Pons (tissue), 1 donor: ENCODE data around the gene FBXO15.

Experiments
- DNase-seq: peaks from one replicate; pipeline ENCODE4 v3.0.0-alpha.2; 2016; ENCODE audit warnings: low spot score

FBXO15 gene

GRCh38 chr18:74147779-74148542, at the start of gene FBXO15, which contains the start of gene TIMM21:
TSS of gene FBXO15 (minus strand) at chr18:74147834. CDS start at chr18:74147785, 49 bp downstream.
TSS of gene TIMM21 (plus strand) at chr18:74148523. CDS start at chr18:74148809, 286 bp downstream.
- peak; percentile 95 for DNase-seq

GRCh38 chr18:74196220-74197119, 48.8 kb upstream of the FBXO15 start:
- DNase-seq, result peak; percentile 72

- DNase-seq, result no peak
These were observed 47.1 kb upstream of the FBXO15 start for GRCh38 chr18:74194691-74195090.

- no peak for DNase-seq
These were observed 43.9 kb upstream of the FBXO15 start for GRCh38 chr18:74191577-74191976.

GRCh38 chr18:74190086-74190485, 42.5 kb upstream of the FBXO15 start:
- no peak for DNase-seq

- no peak for DNase-seq
These were observed 39.0 kb upstream of the FBXO15 start for GRCh38 chr18:74186661-74187060.

GRCh38 chr18:74185860-74186259, 38.2 kb upstream of the FBXO15 start:
- DNase-seq, result no peak

GRCh38 chr18:74184875-74185274, 37.2 kb upstream of the FBXO15 start:
- no peak for DNase-seq

- no peak for DNase-seq
These were observed 35.5 kb upstream of the FBXO15 start for GRCh38 chr18:74183130-74183529.

GRCh38 chr18:74182335-74182734, 34.7 kb upstream of the FBXO15 start:
- no peak for DNase-seq

GRCh38 chr18:74179623-74180199, 32.1 kb upstream of the FBXO15 start:
- no peak for DNase-seq

GRCh38 chr18:74178884-74179283, 31.2 kb upstream of the FBXO15 start:
- DNase-seq, result no peak

GRCh38 chr18:74175658-74176057, 28.0 kb upstream of the FBXO15 start:
- no peak for DNase-seq

GRCh38 chr18:74173434-74173750, 25.8 kb upstream of the FBXO15 start:
- no peak for DNase-seq

- DNase-seq, result no peak
These were observed 25.2 kb upstream of the FBXO15 start for GRCh38 chr18:74172697-74173433.

GRCh38 chr18:74171910-74172606, 24.4 kb upstream of the FBXO15 start:
- no peak for DNase-seq

- DNase-seq, result no peak
These were observed 18.8 kb upstream of the FBXO15 start for GRCh38 chr18:74166386-74166785.

- no peak for DNase-seq
These were observed 15.5 kb upstream of the FBXO15 start for GRCh38 chr18:74163019-74163660.

GRCh38 chr18:74155276-74155675, 7.6 kb upstream of the FBXO15 start:
- no peak for DNase-seq

- no peak for DNase-seq
These were observed 7.1 kb upstream of the FBXO15 start for GRCh38 chr18:74154716-74155115.

GRCh38 chr18:74153793-74154192, 6.2 kb upstream of the FBXO15 start:
- no peak for DNase-seq
